Amygdala (tissue), 56 donors: ENCODE measurements around the gene ADAMTS13.

Source experiments
- DNase-seq, 56 donors: peaks; one replicate each; lab custom pipeline; 2025; lab: John Stamatoyannopoulos, UW

Gene ADAMTS13

DNA sequence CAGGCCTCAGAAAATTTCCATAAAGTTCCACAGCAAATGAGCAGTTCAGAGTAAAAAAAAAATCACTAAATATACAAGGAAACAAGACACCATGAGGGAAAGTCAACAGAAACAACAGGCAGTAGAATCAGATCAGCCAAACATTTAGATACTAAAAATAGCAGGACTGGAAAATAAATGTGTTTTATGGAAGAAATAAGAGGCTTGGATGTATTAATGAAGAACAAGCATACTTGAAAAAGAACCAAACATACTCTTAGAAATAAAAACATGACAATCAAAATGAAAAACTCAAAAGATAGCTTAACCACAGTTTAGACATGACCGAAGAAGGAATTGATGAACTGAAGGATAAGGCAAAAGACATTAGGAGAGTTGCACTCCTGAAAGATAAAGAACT is 79.9 kb downstream of the ADAMTS13 start:
- DNase-seq: no peak

DNA sequence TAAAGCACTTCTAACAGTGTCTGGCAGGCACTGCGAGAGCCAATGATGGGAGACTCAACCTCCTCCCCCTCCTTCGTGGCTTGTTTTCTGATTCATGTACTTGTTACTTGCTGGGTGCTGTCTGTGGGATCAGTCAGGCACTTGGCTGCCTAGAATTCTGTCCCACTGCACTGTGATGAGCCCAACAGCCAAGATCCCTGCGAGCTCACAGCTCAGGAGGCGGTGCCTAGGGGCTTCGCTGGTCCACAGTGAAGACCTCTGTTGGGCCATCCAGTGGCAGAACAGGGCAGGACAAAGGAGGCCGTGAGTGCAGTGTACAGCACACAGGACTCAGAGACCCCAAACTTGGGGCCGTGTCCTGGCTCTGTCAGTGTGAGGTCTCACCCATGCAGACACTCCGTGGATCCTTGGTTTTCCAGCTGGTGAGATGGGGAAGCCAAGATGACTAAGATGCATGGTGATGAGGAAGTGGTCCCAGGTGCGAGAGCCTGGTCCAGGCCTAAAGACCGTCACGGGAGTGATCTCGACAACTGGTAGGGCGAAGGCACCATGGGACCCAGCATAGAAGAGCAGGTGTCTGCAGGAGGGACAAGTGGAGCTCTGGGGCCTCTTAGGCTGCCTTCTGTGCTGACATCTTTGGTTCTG is 83.1 kb downstream of the ADAMTS13 start:
- no peak for DNase-seq

DNA sequence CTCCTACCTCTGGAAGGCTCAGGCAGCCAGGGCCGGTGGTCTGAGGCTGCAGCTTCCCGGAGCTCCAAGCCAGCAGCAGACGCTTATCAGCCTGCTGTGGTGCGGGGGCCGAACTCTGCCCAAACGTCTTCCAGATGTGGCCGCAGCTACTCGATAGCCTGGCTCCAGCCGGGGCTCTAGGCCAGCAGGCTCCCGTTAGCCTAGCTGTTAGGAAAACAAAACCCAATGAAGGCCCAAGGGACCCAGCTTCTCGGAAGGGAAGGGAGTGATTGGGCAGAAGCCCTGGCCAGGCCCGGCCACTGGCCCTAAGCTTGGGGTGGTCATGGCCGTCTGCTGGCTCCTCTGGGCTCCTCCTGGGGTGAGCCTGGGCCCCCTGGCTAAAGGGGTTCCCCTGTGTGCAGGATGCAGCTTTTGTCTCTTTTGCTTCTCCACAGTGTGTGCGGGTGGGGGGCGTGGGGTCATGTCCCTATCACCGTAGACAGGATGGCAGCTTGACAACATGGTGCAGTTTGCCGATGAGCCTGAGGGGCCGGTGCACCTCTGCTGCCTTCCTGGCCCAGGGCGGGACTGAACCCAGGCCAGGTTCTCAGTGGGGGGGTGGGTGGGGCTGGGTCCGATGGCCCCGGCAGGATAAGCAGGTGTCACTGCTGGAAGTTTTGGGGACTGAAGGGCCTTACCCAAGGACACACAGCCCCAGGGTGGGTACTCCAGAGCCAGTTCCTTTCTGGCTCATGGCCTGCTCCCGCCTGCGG is 83.9 kb downstream of the ADAMTS13 start:
- DNase-seq: no peak

DNA sequence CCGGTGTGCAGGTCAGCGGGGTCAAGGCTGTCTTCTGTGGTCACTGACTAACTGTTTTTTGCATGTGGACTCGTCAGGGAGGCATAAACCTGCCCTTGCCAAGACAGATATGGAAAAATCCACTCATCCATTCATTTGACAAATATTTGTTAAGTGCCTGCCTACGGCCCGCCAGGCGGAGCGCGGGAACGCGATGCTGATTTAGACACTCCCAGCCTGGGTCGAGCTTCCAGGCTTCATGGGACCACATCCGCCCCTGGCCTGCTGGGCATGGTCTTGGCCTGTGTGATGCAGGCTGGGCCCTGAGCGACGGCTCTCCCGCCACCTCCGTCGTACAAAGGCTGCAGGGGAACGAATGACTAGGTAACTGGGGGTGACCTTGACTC is 84.5 kb downstream of the ADAMTS13 start:
- DNase-seq: no peak

DNA sequence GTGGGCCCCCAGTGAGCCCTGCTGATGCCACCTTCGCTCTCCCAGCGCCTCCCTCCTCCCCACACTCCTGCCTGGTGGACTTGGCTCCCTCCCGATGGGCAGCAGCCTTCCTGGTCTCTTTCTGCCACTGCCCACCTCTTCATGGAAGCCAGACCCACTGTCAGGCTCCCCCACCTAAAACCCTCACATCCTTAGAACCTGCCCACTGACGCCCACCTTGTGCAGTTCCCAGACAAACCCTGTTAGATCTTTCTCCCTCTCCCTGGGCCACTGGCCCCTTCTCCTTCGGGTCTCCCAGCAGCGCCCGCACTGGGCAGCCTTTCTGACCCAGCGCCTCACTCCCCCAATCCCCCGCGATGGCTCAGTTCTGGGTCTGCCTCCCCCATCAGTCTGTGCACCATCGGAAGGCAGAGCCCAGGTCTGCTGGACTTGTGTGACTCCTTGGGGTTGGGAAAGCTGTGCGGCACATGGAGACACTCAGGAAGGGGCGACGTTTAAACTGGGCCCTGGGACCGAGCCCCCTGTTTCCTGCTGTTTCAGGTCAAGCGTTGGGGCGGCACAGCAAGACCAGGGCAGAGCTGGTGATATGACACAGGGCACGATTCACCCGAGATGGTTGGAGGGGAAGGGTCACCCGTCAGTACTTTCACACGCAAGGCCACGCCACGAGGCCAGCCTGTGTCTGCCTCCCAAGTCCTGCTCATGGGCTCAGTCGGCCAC is 85.2 kb downstream of the ADAMTS13 start:
- DNase-seq: no peak

DNA sequence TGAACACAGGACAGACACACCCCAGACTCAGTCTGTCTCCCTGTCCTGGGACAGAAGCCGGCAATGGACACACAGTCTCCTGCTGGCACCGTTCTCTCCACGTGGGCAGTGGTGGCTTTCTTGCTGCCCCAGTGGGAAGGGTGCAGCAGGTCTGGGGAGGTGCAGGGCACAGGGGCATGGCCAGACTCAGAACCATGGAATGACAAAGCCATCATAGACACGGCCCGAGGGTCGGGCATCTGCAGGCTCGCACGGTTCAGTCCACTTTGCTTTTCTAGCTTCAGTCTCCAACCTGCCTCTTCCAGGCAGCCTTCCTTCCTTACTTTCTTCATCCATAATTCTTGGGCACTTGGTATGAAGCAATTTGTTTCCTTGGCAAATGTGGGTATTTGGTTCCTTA is 85.9 kb downstream of the ADAMTS13 start:
- no peak for DNase-seq
